BJ (cell line): ENCODE data around the gene BCAM. TPM values are rescaled to one million over a fixed set of nuclear protein-coding genes. Genes with fewer than 3 reads are reported as not detected.
"Not testable (repeated sequence)": the region's sequence is repeated elsewhere in the genome, so short reads cannot be mapped to it uniquely, and the experiment has no call there.

Source experiments
- CTCF ChIA-PET: fragments of 350-600 bp; formaldehyde crosslinking; extraction: SDS; loops from one replicate; lab custom pipeline; 2021; ENCODE audit warnings: antibody characterized with exemption, inconsistent platforms; lab: Yijun Ruan, JAX
- POLR2A ChIA-PET: fragments of 300-600 bp; sonication (Branson Sonifier 250); formaldehyde crosslinking; extraction: SDS; loops from one replicate; lab custom pipeline; 2021; ENCODE audit warnings: antibody characterized with exemption; lab: Charles Lee
- DNase-seq: peaks from one replicate; pipeline ENCODE4 v3.0.0-alpha.2; 2011; ENCODE audit warnings: low read depth
- H3K27me3 ChIP-seq: 2 replicates; pipeline ENCODE4 v1.6.0; 2011; ENCODE audit warnings: low read length; ENCODE audit not compliant: control insufficient read depth, insufficient read depth
- H3K36me3 ChIP-seq: 2 replicates; pipeline ENCODE4 v1.5.1; 2011; ENCODE audit warnings: low read length; ENCODE audit not compliant: control insufficient read depth, insufficient read depth
- H3K4me3 ChIP-seq: 2 replicates; pipeline ENCODE4 v1.5.1; 2011; ENCODE audit warnings: low read depth, mild to moderate bottlenecking, control low read depth, low read length
- polyA plus RNA-seq: library from polyadenylated mRNA; depleted of rRNA; stranded (reverse); fragments of >200 nt; gene quantifications from 2 replicates; pipeline ENCODE4 v1.2.3, GENCODE V29; 2011
- TF ChIP-seq, protein P1 (sequence below): IDR thresholded peaks from 2 replicates; pipeline ENCODE4 v1.5.1; 2011; ENCODE audit warnings: low read depth, mild to moderate bottlenecking, control low read depth, inconsistent platforms, low read length, moderate library complexity; ENCODE audit not compliant: insufficient read depth

Gene BCAM
- polyA plus RNA-seq, 1 experiment: 8.9 TPM

DNA sequence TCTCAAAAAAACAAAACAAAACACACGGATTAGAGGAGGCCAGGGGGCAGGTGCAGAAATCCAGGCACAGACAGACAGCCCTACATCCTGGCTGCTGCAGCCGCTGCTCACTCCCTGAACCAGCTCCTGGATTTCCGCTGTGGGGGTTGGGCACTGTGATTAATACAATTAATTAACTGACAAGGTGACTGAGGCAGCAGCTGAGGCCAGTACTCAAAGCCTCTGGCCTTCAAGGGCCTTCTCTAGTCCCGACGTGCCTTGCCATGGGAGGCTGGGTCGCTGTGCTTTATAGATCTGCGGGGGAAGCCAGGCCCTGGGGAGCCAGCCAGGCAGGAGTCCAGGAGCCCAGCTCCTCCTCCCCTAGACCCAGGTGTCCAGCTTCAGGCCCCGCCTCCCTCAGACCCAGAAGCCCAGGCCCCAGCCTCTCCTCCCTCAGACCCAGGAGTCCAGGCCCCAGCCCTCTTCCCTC is 41.8 kb downstream of the BCAM start:
- ChIA-PET POLR2A (no interaction called here), CTCF (interaction anchor here (2.6 to 3.0 kb wide), 2 partner anchors 127 to 162 kb away, joined by 6 to 14 read pairs; no protein-coding TSS in a partner anchor)
- TF ChIP-seq, protein P1, sequence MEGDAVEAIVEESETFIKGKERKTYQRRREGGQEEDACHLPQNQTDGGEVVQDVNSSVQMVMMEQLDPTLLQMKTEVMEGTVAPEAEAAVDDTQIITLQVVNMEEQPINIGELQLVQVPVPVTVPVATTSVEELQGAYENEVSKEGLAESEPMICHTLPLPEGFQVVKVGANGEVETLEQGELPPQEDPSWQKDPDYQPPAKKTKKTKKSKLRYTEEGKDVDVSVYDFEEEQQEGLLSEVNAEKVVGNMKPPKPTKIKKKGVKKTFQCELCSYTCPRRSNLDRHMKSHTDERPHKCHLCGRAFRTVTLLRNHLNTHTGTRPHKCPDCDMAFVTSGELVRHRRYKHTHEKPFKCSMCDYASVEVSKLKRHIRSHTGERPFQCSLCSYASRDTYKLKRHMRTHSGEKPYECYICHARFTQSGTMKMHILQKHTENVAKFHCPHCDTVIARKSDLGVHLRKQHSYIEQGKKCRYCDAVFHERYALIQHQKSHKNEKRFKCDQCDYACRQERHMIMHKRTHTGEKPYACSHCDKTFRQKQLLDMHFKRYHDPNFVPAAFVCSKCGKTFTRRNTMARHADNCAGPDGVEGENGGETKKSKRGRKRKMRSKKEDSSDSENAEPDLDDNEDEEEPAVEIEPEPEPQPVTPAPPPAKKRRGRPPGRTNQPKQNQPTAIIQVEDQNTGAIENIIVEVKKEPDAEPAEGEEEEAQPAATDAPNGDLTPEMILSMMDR: no peak
- Histone ChIP-seq H3K36me3 (peaks cover 6% of the 10 kb centered on the region), H3K27me3 (no peaks in the 10 kb centered on the region), H3K4me3 (no peak overlapping the region)
- no peak for DNase-seq

DNA sequence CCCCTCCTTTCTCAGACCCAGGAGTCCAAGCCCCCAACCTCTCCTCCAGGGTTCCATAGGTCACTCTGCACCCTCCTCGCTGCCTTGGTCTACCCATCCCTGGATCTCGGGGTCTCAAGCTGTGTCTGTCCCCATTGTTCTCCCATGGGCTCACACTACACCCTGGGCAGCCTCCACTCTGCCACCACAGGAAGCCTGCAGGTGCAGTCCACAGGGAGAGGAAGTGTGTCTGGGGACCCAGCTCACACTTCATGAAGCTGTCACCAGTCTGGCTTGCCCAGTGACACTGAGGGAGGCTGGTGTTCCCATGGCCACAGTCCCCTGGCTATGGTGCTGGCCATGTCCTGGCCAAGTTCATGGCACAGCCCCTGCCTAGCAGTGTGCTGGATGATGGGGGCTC is 42.5 kb downstream of the BCAM start:
- no peak for DNase-seq
- ChIA-PET POLR2A (interaction anchor here (0.5 to 0.6 kb wide), 2 partner anchors 39 to 81 kb away, joined by 3 read pairs; no protein-coding TSS in a partner anchor), CTCF (interaction anchor here (2.6 kb wide), 1 partner anchor 128 kb away, joined by 6 read pairs; no protein-coding TSS in a partner anchor)
- H3K27me3 ChIP-seq: no peaks in the 10 kb centered on the region
- peaks cover 6% of the 10 kb centered on the region for H3K36me3 ChIP-seq
- H3K4me3 ChIP-seq: no peak overlapping the region
- TF ChIP-seq, protein P1: no peak

DNA sequence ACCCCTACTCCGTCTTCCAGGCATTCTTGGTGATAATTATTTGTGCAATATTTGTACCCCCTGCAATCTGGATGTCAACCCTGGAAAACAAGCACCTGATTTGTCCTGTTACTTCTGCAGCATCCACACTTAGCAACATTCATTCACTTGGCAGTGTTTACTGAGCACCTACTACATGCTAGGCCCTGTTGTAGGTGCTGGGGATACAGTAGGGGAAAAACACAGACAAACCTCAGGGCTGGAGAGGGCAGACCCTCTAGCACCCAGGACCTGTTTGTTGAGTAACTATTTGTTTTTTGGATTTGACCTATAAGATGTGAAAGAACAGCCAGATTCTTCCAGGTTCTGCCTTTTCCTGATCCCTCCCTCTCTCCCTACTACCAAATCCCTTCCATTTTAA is 46.7 kb downstream of the BCAM start:
- Histone ChIP-seq H3K4me3 (no peak overlapping the region), H3K27me3 (no peaks in the 10 kb centered on the region), H3K36me3 (peaks cover 6% of the 10 kb centered on the region)
- TF ChIP-seq, protein P1: no peak
- CTCF ChIA-PET: interaction anchor here (2.4 kb wide), 1 partner anchor 71 kb away, joined by 6 read pairs; no protein-coding TSS in a partner anchor
- DNase-seq: no peak
- POLR2A ChIA-PET: no interaction called here

DNA sequence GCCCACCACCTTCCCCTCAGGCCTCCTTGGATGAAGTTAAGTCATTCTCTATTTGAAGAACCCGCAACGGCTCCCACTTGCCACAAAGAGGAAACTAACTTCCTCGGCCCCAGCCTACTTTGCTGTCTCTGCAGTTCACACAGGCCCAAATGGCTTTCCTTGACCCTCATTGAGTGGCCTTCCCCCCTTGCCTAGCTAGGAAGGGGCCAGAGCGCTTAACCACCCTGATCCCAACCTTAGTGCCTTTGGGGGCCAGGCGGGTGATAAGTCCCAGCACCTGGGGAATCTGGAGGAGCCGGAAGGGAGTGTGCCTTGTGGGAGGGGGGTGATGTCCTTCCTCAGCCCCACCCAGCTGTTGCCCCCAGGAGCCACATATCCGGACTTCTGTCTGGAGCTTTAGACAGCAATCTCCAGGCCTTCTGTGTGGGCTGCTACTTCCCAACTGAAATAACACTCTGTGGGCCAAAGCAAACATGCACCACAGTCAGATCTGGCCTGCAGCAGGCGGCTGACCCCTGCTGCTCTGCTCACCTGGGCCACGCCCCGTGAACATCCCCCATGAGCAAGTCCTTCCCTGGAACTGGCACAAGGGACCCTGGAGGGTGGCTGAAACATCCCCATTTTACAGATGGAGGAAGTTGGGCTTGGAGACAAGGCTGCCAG is 47.6 kb downstream of the BCAM start:
- no peak for DNase-seq
- TF ChIP-seq, protein P1: no peak
- ChIA-PET POLR2A (no interaction called here), CTCF (interaction anchor here (2.4 kb wide), 1 partner anchor 72 kb away, joined by 6 read pairs; no protein-coding TSS in a partner anchor)
- peaks cover 7% of the 10 kb centered on the region for H3K36me3 ChIP-seq
- no peak overlapping the region for H3K4me3 ChIP-seq
- no peaks in the 10 kb centered on the region for H3K27me3 ChIP-seq

DNA sequence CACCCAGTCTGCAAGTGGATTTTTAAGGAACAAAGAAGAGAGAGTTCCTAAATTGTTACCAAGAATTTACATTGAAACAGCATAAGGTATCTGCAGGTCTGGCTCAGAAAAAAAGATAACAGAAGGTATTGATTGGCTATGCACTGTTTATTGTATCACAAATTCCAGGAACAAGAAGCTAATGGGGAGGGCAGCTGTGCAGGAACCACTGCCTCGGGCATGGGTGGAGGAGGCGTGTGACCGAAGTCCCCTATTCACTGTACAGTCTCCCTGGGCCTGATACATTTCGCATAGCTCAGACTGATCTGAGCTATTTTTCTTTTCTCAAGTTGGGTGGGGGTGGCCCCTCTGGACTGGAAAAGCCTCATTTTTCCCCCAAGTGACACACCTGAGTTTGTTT is 48.9 kb downstream of the BCAM start:
- Histone ChIP-seq H3K36me3 (peaks cover 5% of the 10 kb centered on the region), H3K4me3 (no peak overlapping the region), H3K27me3 (no peaks in the 10 kb centered on the region)
- POLR2A ChIA-PET: no interaction called here
- DNase-seq: no peak
- TF ChIP-seq, protein P1: no peak
- CTCF ChIA-PET: interaction anchor here (1.5 to 2.4 kb wide), 3 partner anchors 12 to 73 kb away, joined by 5 to 6 read pairs (median 6); partner anchors contain the start of gene NECTIN2

DNA sequence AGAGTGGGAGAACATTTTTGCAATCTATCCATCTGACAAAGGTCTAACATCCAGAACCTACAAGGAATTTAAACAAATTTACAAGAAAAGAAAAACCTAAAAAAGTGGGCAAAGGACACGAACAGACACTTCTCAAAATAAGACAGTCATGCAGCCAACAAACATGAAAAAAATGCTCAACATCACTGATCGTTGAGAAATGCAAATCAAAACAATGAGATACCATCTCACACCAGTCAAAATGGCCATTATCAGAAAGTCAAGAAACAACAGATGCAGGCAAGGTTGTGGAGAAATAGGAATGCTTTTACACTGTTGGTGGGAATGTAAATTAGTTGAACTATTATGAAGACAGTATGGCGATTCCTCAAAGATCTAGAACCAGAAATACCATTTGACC is 52.7 kb downstream of the BCAM start:
- POLR2A ChIA-PET, H3K4me3 ChIP-seq, H3K36me3 ChIP-seq, H3K27me3 ChIP-seq, CTCF ChIA-PET, DNase-seq: not testable (repeated sequence)
